Measurements from ENCODE around the gene NUMB. TPM values are rescaled to one million over a fixed set of nuclear protein-coding genes. Genes with fewer than 3 reads are reported as not detected.
A peak's percentile ranks its signal among the peaks of the same experiment; 100 is the strongest.

NUMB gene
- total and polyA plus RNA-seq, 9 donors = 32.9 to 78.2 (median 67.6) TPM

DNA sequence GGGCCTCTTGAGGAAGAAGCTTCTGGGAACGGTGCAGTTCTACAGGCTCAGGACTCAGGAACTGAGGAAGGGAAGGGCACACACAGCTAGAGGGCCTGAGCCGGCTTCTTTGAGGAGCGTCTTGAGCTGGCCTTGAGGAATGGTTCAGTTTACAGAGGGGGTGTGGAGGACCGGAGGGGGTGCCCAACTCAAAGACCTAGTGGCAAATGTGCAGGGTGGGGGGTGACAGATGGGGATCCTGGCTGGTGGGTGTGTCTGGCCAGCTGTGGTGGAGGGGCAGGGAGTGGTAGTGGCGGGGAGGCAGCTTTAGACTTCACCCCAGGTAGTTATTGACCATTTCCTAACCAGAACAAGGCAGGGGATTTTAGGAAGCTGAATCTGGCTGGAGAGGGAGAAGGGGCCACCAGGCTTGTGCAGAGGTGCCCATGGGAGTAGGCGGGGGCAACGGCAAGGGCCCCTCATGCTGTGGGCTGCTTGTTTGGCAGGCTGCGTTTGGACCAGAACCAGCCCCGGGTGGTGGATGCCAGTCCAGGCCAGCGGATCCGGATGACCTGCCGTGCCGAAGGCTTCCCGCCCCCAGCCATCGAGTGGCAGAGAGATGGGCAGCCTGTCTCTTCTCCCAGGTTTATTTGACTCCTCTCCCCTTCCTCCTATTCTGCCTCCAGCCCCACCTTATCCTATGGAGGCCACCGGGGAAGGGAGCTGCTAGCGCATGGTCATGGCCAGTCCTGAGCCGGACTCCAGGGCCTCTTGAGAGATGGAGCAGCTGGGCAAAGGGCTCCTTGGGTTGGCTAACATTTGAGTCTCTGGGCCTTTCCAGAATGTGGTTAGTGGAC, 193.2 kb downstream of the NUMB start:
- H3K4me3 ChIP-seq = no peak overlapping the region
- H3K4me1 ChIP-seq (ENCODE audit: insufficient read depth) = peaks cover 3% of the 10 kb centered on the region
- DNase-seq = no peak
- TF ChIP-seq, protein P1, sequence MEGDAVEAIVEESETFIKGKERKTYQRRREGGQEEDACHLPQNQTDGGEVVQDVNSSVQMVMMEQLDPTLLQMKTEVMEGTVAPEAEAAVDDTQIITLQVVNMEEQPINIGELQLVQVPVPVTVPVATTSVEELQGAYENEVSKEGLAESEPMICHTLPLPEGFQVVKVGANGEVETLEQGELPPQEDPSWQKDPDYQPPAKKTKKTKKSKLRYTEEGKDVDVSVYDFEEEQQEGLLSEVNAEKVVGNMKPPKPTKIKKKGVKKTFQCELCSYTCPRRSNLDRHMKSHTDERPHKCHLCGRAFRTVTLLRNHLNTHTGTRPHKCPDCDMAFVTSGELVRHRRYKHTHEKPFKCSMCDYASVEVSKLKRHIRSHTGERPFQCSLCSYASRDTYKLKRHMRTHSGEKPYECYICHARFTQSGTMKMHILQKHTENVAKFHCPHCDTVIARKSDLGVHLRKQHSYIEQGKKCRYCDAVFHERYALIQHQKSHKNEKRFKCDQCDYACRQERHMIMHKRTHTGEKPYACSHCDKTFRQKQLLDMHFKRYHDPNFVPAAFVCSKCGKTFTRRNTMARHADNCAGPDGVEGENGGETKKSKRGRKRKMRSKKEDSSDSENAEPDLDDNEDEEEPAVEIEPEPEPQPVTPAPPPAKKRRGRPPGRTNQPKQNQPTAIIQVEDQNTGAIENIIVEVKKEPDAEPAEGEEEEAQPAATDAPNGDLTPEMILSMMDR (IDR thresholded peaks at IDR 0.05) = no peak
- TF ChIP-seq EP300 (IDR thresholded peaks at IDR 0.05) (no peak), POLR2A (IDR thresholded peaks at IDR 0.05) (no peak)
- H3K27ac ChIP-seq = no peak overlapping the region
- intact Hi-C loops (cut with DNase I) = no loop called here
- H3K36me3 ChIP-seq = no peaks in the 10 kb centered on the region
- no peaks in the 10 kb centered on the region for H3K27me3 ChIP-seq
- WGBS, 3 donors = 76 to 80% (median 76%) methylated on average over 18 of the region's 18 CpGs
- H3K9me3 ChIP-seq = no peaks in the 10 kb centered on the region

GRCh38 chr14:73264080-73264884, 194.1 kb downstream of the NUMB start:
- H3K36me3 ChIP-seq = no peaks in the 10 kb centered on the region

GRCh38 chr14:73263606-73264005, 194.7 kb downstream of the NUMB start:
- WGBS, 3 donors = 81 to 93% (median 86%) methylated on average over 7 of the region's 7 CpGs
- intact Hi-C loops (cut with DNase I) = no loop called here
- Histone ChIP-seq H3K4me1 (ENCODE audit: insufficient read depth) (no peaks in the 10 kb centered on the region), H3K27ac (no peak overlapping the region), H3K27me3 (no peaks in the 10 kb centered on the region), H3K4me3 (no peak overlapping the region), H3K36me3 (no peaks in the 10 kb centered on the region), H3K9me3 (no peaks in the 10 kb centered on the region)
- DNase-seq = no peak
- TF ChIP-seq POLR2A (IDR thresholded peaks at IDR 0.05) (no peak), EP300 (IDR thresholded peaks at IDR 0.05) (no peak)
- TF ChIP-seq, protein P1 (IDR thresholded peaks at IDR 0.05) = no peak

More at GRCh38 chr14:73264080-73264884, 194.1 kb downstream of the NUMB start:
- WGBS, 3 donors = 79 to 86% (median 84%) methylated on average over 20 to 23 of the region's 23 CpGs
- no peak overlapping the region for H3K27ac ChIP-seq
- no peak for DNase-seq
- no peak overlapping the region for H3K4me3 ChIP-seq
- H3K9me3 ChIP-seq = no peaks in the 10 kb centered on the region
- intact Hi-C loops (cut with DNase I) = no loop called here
- H3K27me3 ChIP-seq = no peaks in the 10 kb centered on the region
- TF ChIP-seq, protein P1 (IDR thresholded peaks at IDR 0.05) = no peak
- TF ChIP-seq EP300 (IDR thresholded peaks at IDR 0.05) (no peak), POLR2A (IDR thresholded peaks at IDR 0.05) (no peak)
- no peaks in the 10 kb centered on the region for H3K4me1 ChIP-seq (ENCODE audit: insufficient read depth)

- Histone ChIP-seq H3K9me3 (no peaks in the 10 kb centered on the region), H3K36me3 (no peaks in the 10 kb centered on the region), H3K4me1 (ENCODE audit: insufficient read depth) (no peaks in the 10 kb centered on the region), H3K4me3 (no peak overlapping the region), H3K27ac (no peak overlapping the region), H3K27me3 (no peaks in the 10 kb centered on the region)
- TF ChIP-seq POLR2A (IDR thresholded peaks at IDR 0.05) (no peak), EP300 (IDR thresholded peaks at IDR 0.05) (no peak)
- TF ChIP-seq, protein P1 (IDR thresholded peaks at IDR 0.05) = no peak
- DNase-seq = peak in 2 of 5 donors; percentile 5 to 32
- intact Hi-C loops (cut with DNase I) = no loop called here
- 90 to 93% (median 92%) methylated on average over 20 of the region's 20 CpGs for WGBS, 3 donors
Measured at GRCh38 chr14:73262427-73263183, 195.7 kb downstream of the NUMB start.
